SK-N-SH (cell line): ENCODE results near the gene TYR. TPM values are rescaled to one million over a fixed set of nuclear protein-coding genes. Genes with fewer than 3 reads are reported as not detected.

ENCODE experiments used
- CTCF ChIA-PET: fragments of 300-600, 350-600 bp; formaldehyde crosslinking; extraction: SDS; loops from one replicate; lab custom pipeline; 2021; lab: Yijun Ruan, JAX
- POLR2A ChIA-PET: fragments of 350-600 bp; sonication (Branson Sonifier 250); formaldehyde crosslinking; extraction: SDS; loops from one replicate; lab custom pipeline; 2020; ENCODE audit warnings: antibody characterized with exemption, inconsistent platforms; lab: Yijun Ruan, JAX
- DNase-seq: peaks from one replicate; pipeline ENCODE4 v3.0.0; 2012
- H2AFZ ChIP-seq: fragments of 200-600 bp; sonication (generic); 2 replicates; pipeline ENCODE4 v1.8.1; 2016; ENCODE audit warnings: antibody characterized with exemption, mild to moderate bottlenecking, low read depth
- H3F3A ChIP-seq: fragments of 200-600 bp; sonication (generic); replicated peaks from 2 replicates; pipeline ENCODE3; 2016; ENCODE audit warnings: antibody characterized with exemption, mild to moderate bottlenecking; ENCODE audit not compliant: insufficient read depth
- H3K27ac ChIP-seq, 2 experiments: fragments of 200-500 bp in 1 of 2; fragments of 200-600 bp in 1 of 2; sonication (Bioruptor generic) in 1 of 2; sonication (generic), shearing (Covaris generic) in 1 of 2; 2 replicates each; pipeline versions ENCODE4 v1.5.1 to v1.6.1; 2014 to 2016; ENCODE audit warnings: low read depth in 2 of 2, inconsistent platforms in 1 of 2, low read length in 1 of 2, mild to moderate bottlenecking in 1 of 2, mixed read lengths in 1 of 2
- H3K27me3 ChIP-seq: fragments of 200-600 bp; sonication (generic), shearing (Covaris generic); 2 replicates; pipeline ENCODE4 v1.6.1; 2016; ENCODE audit warnings: mixed run types; ENCODE audit not compliant: insufficient read depth
- H3K36me3 ChIP-seq, 2 experiments: fragments of 200-500 bp in 1 of 2; fragments of 200-600 bp in 1 of 2; sonication (Bioruptor generic) in 1 of 2; sonication (generic) in 1 of 2; replicated peaks in 1 of 2; 2 replicates each; pipeline versions ENCODE3 to v1.5.1; 2014 to 2016; ENCODE audit warnings: low read length in 1 of 2, mild to moderate bottlenecking in 1 of 2; ENCODE audit not compliant: insufficient read depth in 2 of 2, control insufficient read depth in 1 of 2
- H3K4me1 ChIP-seq, 2 experiments: fragments of 200-500 bp in 1 of 2; fragments of 200-600 bp in 1 of 2; sonication (Bioruptor generic) in 1 of 2; sonication (generic), shearing (Covaris generic) in 1 of 2; 2 replicates each; pipeline versions ENCODE4 v1.5.1 to v1.6.1; 2014 to 2016; ENCODE audit warnings: low read depth in 1 of 2, low read length in 1 of 2, mixed run types in 1 of 2; ENCODE audit not compliant: insufficient read depth in 2 of 2, control insufficient read depth in 1 of 2
- H3K4me2 ChIP-seq: fragments of 200-600 bp; sonication (generic), shearing (Covaris generic); 2 replicates; pipeline ENCODE4 v1.6.1; 2017; ENCODE audit warnings: mixed run types
- H3K4me3 ChIP-seq, 2 experiments: fragments of 200-500 bp in 1 of 2; fragments of 200-600 bp in 1 of 2; sonication (Bioruptor generic) in 1 of 2; sonication (generic), shearing (Covaris generic) in 1 of 2; 2 replicates each; pipeline versions ENCODE4 v1.5.1 to v1.8.1; 2014 to 2016; ENCODE audit warnings: low read depth in 2 of 2, inconsistent platforms in 1 of 2, low read length in 1 of 2, mild to moderate bottlenecking in 1 of 2, mixed read lengths in 1 of 2, moderate library complexity in 1 of 2
- H3K79me2 ChIP-seq: fragments of 200-600 bp; sonication (generic); 2 replicates; pipeline ENCODE4 v1.8.1; 2017; ENCODE audit warnings: mild to moderate bottlenecking; ENCODE audit not compliant: insufficient read depth
- H3K9ac ChIP-seq: fragments of 200-600 bp; sonication (generic); 2 replicates; pipeline ENCODE4 v1.6.1; 2017; ENCODE audit warnings: mixed run types
- H3K9me2 ChIP-seq: fragments of 200-600 bp; sonication (generic); 2 replicates; pipeline ENCODE4 v1.6.1; 2017; ENCODE audit warnings: mixed run types
- H3K9me3 ChIP-seq: fragments of 200-600 bp; sonication (generic); 2 replicates; pipeline ENCODE4 v1.6.1; 2017; ENCODE audit warnings: mixed run types, mild to moderate bottlenecking, moderate library complexity
- H4K20me1 ChIP-seq: fragments of 200-600 bp; sonication (generic); 2 replicates; pipeline ENCODE4 v1.6.1; 2017; ENCODE audit warnings: mild to moderate bottlenecking, mixed run types; ENCODE audit not compliant: insufficient read depth
- CHD2 ChIP-seq: fragments of 150-350 bp; IDR thresholded peaks from 2 replicates; pipeline ENCODE4 v1.6.1; 2018; ENCODE audit warnings: low read length; ENCODE audit not compliant: partially characterized antibody
- CTCF ChIP-seq: fragments of 200-600 bp; sonication (generic); IDR thresholded peaks from 2 replicates; pipeline ENCODE4 v1.6.1; 2017; ENCODE audit warnings: antibody characterized with exemption, mild to moderate bottlenecking, moderate library complexity
- ELF1 ChIP-seq: IDR thresholded peaks from 2 replicates; pipeline ENCODE4 v1.4.0; 2012
- EP300 ChIP-seq, 2 experiments: IDR thresholded peaks; 2 replicates each; pipeline versions ENCODE4 v1.4.0 to v1.6.1; 2012; ENCODE audit warnings: borderline replicate concordance in 1 of 2, low read depth in 1 of 2, low read length in 1 of 2
- FOSL2 ChIP-seq: IDR thresholded peaks from 2 replicates; pipeline ENCODE4 v1.4.0; 2012; ENCODE audit warnings: low read depth, mild to moderate bottlenecking, moderate library complexity, borderline replicate concordance
- FOXM1 ChIP-seq: IDR thresholded peaks from 2 replicates; pipeline ENCODE4 v1.4.0; 2012; ENCODE audit warnings: low read depth, mild to moderate bottlenecking
- GATA2 ChIP-seq: sonication (generic); formaldehyde crosslinking; IDR thresholded peaks from 2 replicates; pipeline ENCODE4 v1.5.0; 2020; ENCODE audit warnings: mild to moderate bottlenecking, missing genetic modification reagents
- JUND ChIP-seq: IDR thresholded peaks from 2 replicates; pipeline ENCODE4 v1.4.0; 2012
- MAX ChIP-seq: IDR thresholded peaks from 2 replicates; pipeline ENCODE4 v1.4.0; 2012; ENCODE audit warnings: low read depth
- MXI1 ChIP-seq: IDR thresholded peaks from 2 replicates; pipeline ENCODE4 v1.6.1; 2012; ENCODE audit warnings: mild to moderate bottlenecking, low read depth, low read length, improper control_type of control experiment
- NFIC ChIP-seq: IDR thresholded peaks from 2 replicates; pipeline ENCODE4 v1.4.0; 2012; ENCODE audit warnings: borderline replicate concordance
- NRF1 ChIP-seq: IDR thresholded peaks from 2 replicates; pipeline ENCODE4 v1.6.1; 2012; ENCODE audit warnings: low read depth, mild to moderate bottlenecking, low read length
- POLR2AphosphoS5 ChIP-seq: IDR thresholded peaks from 2 replicates; pipeline ENCODE4 v1.6.1; 2012; ENCODE audit warnings: low read depth, low read length
- REST ChIP-seq: IDR thresholded peaks from 2 replicates; pipeline ENCODE4 v1.6.1; 2012; ENCODE audit warnings: mild to moderate bottlenecking, low read depth, low read length, moderate library complexity
- RFX5 ChIP-seq: IDR thresholded peaks from 2 replicates; pipeline ENCODE4 v1.6.1; 2012; ENCODE audit warnings: mild to moderate bottlenecking, improper control_type of control experiment, low read length
- RXRA ChIP-seq: IDR thresholded peaks from 2 replicates; pipeline ENCODE4 v1.4.0; 2012; ENCODE audit warnings: low read depth, mild to moderate bottlenecking, borderline replicate concordance
- SIN3A ChIP-seq: IDR thresholded peaks from 2 replicates; pipeline ENCODE4 v1.6.1; 2012; ENCODE audit warnings: low read depth, mild to moderate bottlenecking, low read length, moderate library complexity, borderline replicate concordance
- TCF12 ChIP-seq: IDR thresholded peaks from 2 replicates; pipeline ENCODE4 v1.4.0; 2012
- YY1 ChIP-seq: IDR thresholded peaks from 2 replicates; pipeline ENCODE4 v1.4.0; 2012; ENCODE audit warnings: low read depth, mild to moderate bottlenecking
- WGBS: methylation state at CpG from one replicate; pipeline ENCODE4 v1.1.6; 2017; ENCODE audit warnings: low lambda C conversion rate; 5-methylcytosine and 5-hydroxymethylcytosine counted together
- polyA plus RNA-seq, 3 experiments: library from polyadenylated mRNA; depleted of rRNA; stranded (reverse); fragments of >200 nt; gene quantifications; 2 replicates each; pipeline ENCODE4 v1.2.3, GENCODE V29; 2012
- TF ChIP-seq, protein P1 (sequence below): IDR thresholded peaks from 2 replicates; pipeline ENCODE4 v1.4.0; 2012; ENCODE audit warnings: low read depth, borderline replicate concordance

TYR gene
- polyA plus RNA-seq, 1 of the 3 experiments (the other 2 are of a cell fraction): not detected

DNA sequence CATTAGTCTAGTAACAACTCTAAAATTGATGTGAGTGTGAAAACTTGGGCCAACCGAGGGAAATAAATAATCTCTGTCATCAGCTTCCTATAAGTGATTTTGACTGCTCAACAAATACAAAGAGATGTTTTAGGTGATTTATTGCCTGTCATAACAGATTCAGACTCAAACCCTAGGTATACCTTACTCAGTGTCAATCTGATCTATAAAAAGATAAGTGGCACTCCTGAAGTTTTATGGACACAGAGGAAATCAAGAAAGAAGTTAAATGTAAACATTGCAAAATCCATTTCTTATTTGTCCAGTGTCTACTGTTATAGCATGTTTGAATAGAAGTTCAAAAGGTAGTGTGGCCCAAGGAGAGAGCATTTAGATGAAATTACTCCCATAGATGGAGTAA is 30.4 kb upstream of the TYR start:
- H3K4me3 ChIP-seq: no peak overlapping the region
- no peaks in the 10 kb centered on the region for H3K79me2 ChIP-seq
- no peaks in the 10 kb centered on the region for H4K20me1 ChIP-seq
- no peaks in the 10 kb centered on the region for H3K36me3 ChIP-seq
- H3K9ac ChIP-seq: no peak overlapping the region
- no peak for DNase-seq
- no peaks in the 10 kb centered on the region for H3K9me2 ChIP-seq
- WGBS: 11% methylated on average over 1 of the region's 1 CpG
- no peak for TF ChIP-seq MAX
- no peak for TF ChIP-seq NRF1
- TF ChIP-seq JUND: no peak
- no peak for TF ChIP-seq EP300 (IDR thresholded peaks at IDR 0.05; ENCODE audit: borderline replicate concordance in 1 of 2, low read depth in 1 of 2, low read length in 1 of 2)
- no peak for TF ChIP-seq CHD2
- no peak for TF ChIP-seq RFX5
- TF ChIP-seq RXRA: no peak
- TF ChIP-seq, protein P1, sequence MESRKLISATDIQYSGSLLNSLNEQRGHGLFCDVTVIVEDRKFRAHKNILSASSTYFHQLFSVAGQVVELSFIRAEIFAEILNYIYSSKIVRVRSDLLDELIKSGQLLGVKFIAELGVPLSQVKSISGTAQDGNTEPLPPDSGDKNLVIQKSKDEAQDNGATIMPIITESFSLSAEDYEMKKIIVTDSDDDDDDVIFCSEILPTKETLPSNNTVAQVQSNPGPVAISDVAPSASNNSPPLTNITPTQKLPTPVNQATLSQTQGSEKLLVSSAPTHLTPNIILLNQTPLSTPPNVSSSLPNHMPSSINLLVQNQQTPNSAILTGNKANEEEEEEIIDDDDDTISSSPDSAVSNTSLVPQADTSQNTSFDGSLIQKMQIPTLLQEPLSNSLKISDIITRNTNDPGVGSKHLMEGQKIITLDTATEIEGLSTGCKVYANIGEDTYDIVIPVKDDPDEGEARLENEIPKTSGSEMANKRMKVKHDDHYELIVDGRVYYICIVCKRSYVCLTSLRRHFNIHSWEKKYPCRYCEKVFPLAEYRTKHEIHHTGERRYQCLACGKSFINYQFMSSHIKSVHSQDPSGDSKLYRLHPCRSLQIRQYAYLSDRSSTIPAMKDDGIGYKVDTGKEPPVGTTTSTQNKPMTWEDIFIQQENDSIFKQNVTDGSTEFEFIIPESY: no peak
- TF ChIP-seq MXI1: no peak
- no peak for TF ChIP-seq FOSL2
- no peak for TF ChIP-seq ELF1
- TF ChIP-seq SIN3A: no peak
- no peak for TF ChIP-seq NFIC
- no peak for TF ChIP-seq REST
- TF ChIP-seq GATA2 (CRISPR knock-in tag): no peak
- TF ChIP-seq YY1: no peak
- no peak for TF ChIP-seq CTCF
- TF ChIP-seq TCF12: no peak
- no peak for TF ChIP-seq FOXM1
- no peak for TF ChIP-seq POLR2AphosphoS5
- TF ChIP-seq, all 33 proteins: peak for 0
- ChIA-PET POLR2A (no interaction called here), CTCF (no interaction called here)
- Histone ChIP-seq H3K9me3 (no peaks in the 10 kb centered on the region), H3K4me2 (no peak overlapping the region), H3K27ac (no peak overlapping the region), H3F3A (no peaks in the 10 kb centered on the region), H3K4me1 (no peaks in the 10 kb centered on the region), H3K27me3 (no peaks in the 10 kb centered on the region), H2AFZ (no peak overlapping the region)
